LNCAP (cell line): ENCODE measurements around the gene BLM.

Source experiments
- CTCF ChIP-seq: fragments of 450-650 bp; IDR thresholded peaks from 2 replicates; pipeline ENCODE4 v1.5.1; 2017; ENCODE audit warnings: mild to moderate bottlenecking

BLM gene

DNA sequence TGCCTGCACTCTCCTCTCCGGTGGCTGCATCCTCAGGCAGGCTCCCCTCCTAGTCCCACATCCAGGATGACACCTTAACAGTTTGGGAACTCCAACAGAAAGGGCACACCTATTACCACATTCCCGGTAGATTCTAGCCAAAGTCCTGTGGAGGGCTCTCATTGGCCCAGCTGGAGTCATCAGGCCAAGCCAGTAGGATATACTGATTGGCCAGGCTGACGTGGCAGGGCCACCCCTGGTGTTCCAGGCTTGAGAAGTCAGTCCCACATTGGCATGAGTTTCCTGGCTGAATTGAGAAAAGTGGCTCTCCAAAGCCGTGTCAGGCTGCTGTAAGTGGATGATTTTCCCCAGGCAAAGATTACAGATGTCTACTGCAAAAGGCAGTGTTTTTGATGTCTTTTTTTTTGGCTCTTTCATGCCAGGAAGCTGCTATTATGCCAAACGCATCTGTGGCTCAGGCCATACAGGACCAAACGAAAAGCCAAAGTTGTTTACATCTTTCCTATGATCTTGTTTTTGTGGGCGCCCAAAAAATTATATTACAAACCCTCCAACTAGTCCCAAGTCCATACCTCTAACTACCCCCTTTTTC, 6.6 kb upstream of the BLM start:
- no peak for TF ChIP-seq CTCF

DNA sequence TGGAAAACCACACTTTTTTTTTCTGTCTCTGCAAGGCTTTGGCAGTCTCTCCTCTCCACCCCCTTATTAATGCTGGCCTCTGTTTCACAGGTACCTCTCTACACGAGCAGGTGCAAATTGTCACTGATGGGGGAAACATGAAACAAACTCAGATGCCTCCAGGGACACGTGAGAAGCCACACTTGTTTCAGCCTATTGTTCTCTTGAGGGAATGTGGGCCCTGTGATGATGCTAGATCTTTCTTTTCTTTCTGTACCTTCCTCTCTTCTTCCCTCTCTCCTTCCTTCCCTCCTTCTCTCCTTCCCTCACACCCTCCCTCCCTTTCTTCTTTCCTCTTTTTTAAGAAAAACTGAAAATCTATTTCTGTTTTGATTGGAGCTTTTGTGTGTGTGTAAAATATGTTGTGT, 5.7 kb upstream of the BLM start:
- TF ChIP-seq CTCF: no peak

DNA sequence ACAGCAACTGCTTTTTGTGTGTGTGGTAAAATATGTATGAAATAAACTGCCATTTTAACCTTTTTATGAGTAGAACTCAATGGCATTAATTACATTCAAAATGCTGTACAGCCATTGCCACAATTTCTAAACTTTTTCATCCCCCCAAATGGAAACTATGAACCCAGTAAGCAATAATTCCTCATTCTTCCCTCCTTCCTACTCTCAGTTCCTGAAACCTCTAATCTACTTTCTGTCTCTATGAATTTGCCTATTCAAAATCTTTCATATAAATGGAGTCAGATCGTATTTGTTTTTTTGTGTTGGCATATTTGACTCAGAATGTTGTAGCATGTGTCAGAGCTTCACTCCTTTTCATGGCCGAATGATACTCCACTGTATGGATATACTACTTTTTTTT, 5.3 kb upstream of the BLM start:
- no peak for TF ChIP-seq CTCF

DNA sequence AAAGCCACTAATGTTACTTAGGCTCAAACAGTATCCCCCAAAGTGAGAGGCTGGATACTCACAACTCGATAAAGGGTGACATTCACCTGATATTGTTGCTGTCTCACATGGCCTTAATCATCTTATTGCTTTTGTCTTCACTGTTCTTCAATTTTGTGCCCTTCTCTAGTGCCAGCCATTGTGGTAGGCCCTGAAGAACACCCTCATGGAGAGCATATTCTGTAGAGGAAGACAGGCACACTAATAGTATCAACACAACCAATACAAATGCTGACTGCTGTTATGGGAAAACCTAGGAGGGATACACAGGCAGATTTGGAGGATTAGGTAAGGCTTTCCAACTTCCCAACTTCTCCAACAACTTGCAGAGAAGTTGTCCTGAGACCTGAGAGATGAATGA, 4.1 kb upstream of the BLM start:
- no peak for TF ChIP-seq CTCF

DNA sequence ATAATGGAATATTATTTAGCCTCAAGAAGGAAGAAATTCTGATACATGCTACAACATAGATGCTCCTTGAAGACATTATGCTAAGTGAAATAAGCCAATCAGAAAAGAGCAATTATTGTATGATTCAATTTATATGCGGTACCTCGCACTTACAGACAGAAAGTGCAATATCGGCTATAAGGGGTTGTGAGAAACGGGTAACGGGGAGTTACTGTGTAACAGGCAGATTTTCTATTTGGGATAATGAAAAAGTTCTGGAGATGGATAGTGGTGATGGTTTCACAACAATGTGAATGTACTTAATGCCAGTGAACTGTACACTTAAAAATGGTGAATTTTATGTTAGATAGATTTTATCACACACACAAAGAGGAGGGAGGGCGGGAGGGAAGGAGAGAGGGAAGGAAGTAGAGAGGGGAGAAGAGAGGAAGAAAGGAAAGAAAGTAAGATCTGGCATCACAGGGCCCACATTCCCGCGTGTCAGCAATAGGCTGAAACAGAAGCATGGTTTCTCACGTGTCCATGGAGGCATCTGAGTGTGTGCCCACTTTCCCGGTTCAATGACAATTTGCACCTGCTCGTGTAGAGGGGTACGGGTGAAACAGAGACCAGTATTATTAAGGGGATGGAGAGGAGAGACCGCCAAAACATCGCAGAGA, 700 bp upstream of the BLM start:
- TF ChIP-seq CTCF: no peak

GRCh38 chr15:90718232-90718631, 1.1 kb downstream of the BLM start:
- TF ChIP-seq CTCF: no peak

GRCh38 chr15:90720131-90720530, 3.0 kb downstream of the BLM start:
- TF ChIP-seq CTCF: no peak

- TF ChIP-seq CTCF: no peak
Measured at GRCh38 chr15:90729261-90729660, 12.1 kb downstream of the BLM start.
